ENCODE results near the gene NSUN7. TPM values are rescaled to one million over a fixed set of nuclear protein-coding genes. Genes with fewer than 3 reads are reported as not detected.

NSUN7 gene, protein sequence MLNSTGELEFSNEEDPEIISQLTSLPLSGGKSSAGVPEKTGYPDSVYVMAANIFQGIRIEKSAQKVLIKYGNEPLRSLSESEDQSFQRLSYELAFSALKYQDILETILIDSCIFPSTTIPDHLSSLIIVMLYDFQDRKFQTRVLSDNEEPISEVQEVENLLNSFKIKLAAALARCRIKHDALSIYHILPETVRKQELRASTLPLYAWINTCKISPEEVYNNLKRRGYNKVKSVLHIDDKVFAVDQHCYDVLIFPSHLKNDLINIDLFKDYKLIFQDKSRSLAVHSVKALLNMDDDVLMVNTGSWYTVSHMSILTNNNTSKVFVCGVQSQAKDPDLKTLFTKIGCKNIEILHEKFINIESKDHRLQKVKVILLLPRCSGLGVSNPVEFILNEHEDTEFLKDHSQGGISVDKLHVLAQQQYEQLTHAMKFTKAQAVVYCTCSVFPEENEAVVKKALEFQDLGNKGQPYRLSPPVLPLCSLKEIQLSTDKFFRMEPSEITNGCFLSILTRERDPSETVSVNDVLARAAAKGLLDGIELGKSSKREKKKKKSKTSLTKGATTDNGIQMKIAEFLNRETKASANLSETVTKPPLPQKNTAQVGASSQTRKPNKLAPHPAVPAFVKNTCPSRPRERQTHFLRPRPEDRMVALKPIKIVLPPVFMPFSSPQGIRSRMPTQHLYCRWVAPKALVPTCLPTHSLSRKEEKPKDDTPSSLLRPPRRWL
- total RNA-seq = 5.5 and 9.9 TPM in 2 replicates
- polyA plus RNA-seq = 3.4 and 12.4 TPM in 2 replicates

GRCh38 chr4:40749717-40750460, at the start of gene NSUN7:
TSS of gene NSUN7 (plus strand) at chr4:40749955. CDS start at chr4:40750694, 739 bp downstream.
- Histone ChIP-seq H3K9me3 (ENCODE audit: low read depth) (no peaks in the 10 kb centered on the region), H3K27me3 (no peaks in the 10 kb centered on the region), H3K27ac (no peak within 1 kb of the TSS), H3K4me3 (peak within 1 kb of the TSS; percentile 63), H3K36me3 (no peaks in the 10 kb centered on the region), H3K4me1 (ENCODE audit: low read depth) (no peaks in the 10 kb centered on the region)
- TF ChIP-seq CTCF (IDR thresholded peaks at IDR 0.05; ENCODE audit: low read depth, low read length) = no peak
- peak; percentile 26 to 79 for DNase-seq (ENCODE audit: low read depth in 1 of 2, low spot score in 1 of 2)

DNA sequence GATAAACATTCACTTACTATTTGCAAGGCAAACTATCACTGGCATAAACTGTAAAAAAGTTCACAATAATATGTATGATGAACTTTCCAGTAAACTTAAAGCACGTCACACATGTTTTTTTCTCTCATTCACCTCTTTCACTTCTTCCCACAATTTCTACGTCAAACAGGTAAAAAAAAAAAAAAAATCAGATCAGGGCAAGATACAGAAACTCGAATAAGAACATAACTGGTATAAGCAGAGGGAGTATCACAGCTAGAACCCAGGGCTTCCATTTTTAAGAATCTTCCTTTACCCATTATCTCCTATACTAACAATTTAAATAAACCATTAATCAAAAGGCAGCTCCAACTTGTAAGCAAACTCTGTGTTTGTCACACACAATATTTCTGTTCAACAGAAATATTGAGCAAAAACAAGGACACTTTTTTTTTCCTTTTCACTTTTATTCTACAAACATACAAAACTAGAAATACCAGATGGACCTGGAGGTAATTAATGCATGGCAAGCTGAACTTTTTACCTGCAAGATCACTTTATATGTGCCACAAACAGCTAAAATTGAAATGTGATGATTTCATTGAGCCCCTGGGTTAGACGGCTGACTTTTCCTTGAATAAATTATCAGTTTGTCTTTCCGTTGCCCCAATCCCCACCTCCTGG, 47.5 kb upstream of the NSUN7 start:
- no peak overlapping the region for H3K27ac ChIP-seq
- H3K4me3 ChIP-seq = no peak overlapping the region
- H3K9me3 ChIP-seq (ENCODE audit: low read depth) = no peaks in the 10 kb centered on the region
- no peak for DNase-seq (ENCODE audit: low read depth in 1 of 2, low spot score in 1 of 2)
- no peaks in the 10 kb centered on the region for H3K4me1 ChIP-seq (ENCODE audit: low read depth)
- H3K36me3 ChIP-seq = no peaks in the 10 kb centered on the region
- TF ChIP-seq CTCF (IDR thresholded peaks at IDR 0.05; ENCODE audit: low read depth, low read length) = no peak
- no peaks in the 10 kb centered on the region for H3K27me3 ChIP-seq

GRCh38 chr4:40702800-40703151, 47.0 kb upstream of the NSUN7 start:
- H3K4me3 ChIP-seq = no peak overlapping the region
- no peak for TF ChIP-seq CTCF (IDR thresholded peaks at IDR 0.05; ENCODE audit: low read depth, low read length)
- no peaks in the 10 kb centered on the region for H3K4me1 ChIP-seq (ENCODE audit: low read depth)
- H3K36me3 ChIP-seq = no peaks in the 10 kb centered on the region
- no peaks in the 10 kb centered on the region for H3K27me3 ChIP-seq
- no peak overlapping the region for H3K27ac ChIP-seq
- DNase-seq (ENCODE audit: low read depth in 1 of 2, low spot score in 1 of 2) = no peak
- no peaks in the 10 kb centered on the region for H3K9me3 ChIP-seq (ENCODE audit: low read depth)

DNA sequence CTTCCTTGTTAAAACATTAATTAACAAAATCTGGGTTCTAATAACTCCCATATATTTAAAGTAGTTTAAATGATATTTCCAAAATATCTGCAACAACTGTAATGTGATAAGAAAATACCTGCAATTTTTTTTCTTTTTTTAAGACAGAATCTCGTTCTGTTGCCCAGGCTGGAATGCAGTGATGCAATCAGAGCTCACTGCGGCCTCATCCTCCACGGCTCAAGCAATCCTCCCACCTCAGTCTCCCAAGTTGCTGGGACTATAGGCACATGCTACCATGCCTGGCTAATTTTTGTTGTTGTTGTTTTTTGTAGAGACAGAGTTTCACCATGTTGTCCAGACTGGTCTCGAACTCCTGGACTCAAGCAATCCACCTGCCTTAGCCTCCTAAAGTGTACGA, 45.7 kb upstream of the NSUN7 start:
- Histone ChIP-seq H3K4me3 (no peak overlapping the region), H3K4me1 (ENCODE audit: low read depth) (no peaks in the 10 kb centered on the region), H3K27ac (no peak overlapping the region), H3K9me3 (ENCODE audit: low read depth) (no peaks in the 10 kb centered on the region), H3K36me3 (no peaks in the 10 kb centered on the region), H3K27me3 (no peaks in the 10 kb centered on the region)
- no peak for DNase-seq (ENCODE audit: low read depth in 1 of 2, low spot score in 1 of 2)
- TF ChIP-seq CTCF (IDR thresholded peaks at IDR 0.05; ENCODE audit: low read depth, low read length) = no peak

All from cardiac muscle cell (in vitro differentiated cells and primary cell).